ENCODE measurements around the gene SIGLEC15.

Gene SIGLEC15

DNA sequence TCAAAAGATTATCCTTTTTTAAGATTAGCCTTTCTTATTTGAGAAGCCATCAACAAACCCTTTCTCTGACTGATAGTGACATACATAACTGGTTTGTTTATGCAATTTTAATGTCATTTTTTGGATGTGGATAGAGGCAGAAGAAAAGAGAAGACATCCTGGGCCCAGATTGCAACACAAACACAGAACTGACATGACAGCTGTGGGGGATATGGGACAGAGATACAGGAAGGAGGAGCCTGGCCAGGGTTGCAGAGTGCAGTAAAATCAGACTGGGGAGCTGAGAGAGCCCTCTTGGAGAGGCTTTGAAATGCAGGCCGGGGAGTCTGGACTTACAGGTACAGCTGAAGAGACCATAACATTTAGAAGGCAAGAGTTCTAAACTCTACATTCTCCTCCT lies 65.1 kb downstream of the SIGLEC15 start:
- Histone ChIP-seq H3K36me3 (peaks cover 75% of the 10 kb centered on the region), H3K27me3 (no peaks in the 10 kb centered on the region)
- TF ChIP-seq Cebpa-rat (IDR thresholded peaks at IDR 0.05) = no peak

DNA sequence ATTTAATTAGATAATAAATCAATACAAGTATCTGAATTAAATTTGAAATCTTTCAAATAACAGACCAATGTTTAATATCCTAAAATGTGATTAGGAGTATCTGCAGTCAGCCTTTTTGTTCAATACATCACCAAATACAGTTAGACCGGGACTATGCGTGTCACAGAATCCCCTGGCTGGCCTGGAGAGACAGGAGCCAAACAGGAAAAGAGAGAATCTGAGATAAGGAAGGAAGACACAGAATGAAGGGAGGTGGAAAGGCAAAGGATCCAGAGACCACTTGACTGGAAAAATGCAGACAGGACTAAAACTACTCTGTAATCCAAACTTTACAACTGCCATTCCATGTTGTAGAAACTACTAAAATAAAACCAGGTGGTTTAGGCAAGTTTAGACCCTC lies 66.3 kb downstream of the SIGLEC15 start:
- Histone ChIP-seq H3K36me3 (peaks cover 82% of the 10 kb centered on the region), H3K4me1 (peaks cover 8% of the 10 kb centered on the region; the same call in 1 of the 2 replicates), H3K9ac (no peak overlapping the region), H4K20me1 (0 out of 2 replicates have a peak, but pooled peaks cover 7% of the 10 kb centered on the region), H3K4me2 (no peak overlapping the region), H3K9me3 (no peaks in the 10 kb centered on the region), H3K27ac (no peak overlapping the region), H3K27me3 (no peaks in the 10 kb centered on the region), H3K4me3 (no peak overlapping the region)
- no peak for TF ChIP-seq Cebpa-rat (IDR thresholded peaks at IDR 0.05)

More for the DNA sequence above, 65.1 kb downstream of the SIGLEC15 start:
- no peaks in the 10 kb centered on the region for H3K9me3 ChIP-seq
- no peak overlapping the region for H3K27ac ChIP-seq
- H3K4me3 ChIP-seq = no peak overlapping the region
- 0 out of 2 replicates have a peak, but pooled peaks cover 7% of the 10 kb centered on the region for H4K20me1 ChIP-seq
- no peak overlapping the region for H3K4me2 ChIP-seq
- H3K9ac ChIP-seq = no peak overlapping the region
- H3K4me1 ChIP-seq = peaks cover 8% of the 10 kb centered on the region; the same call in 1 of the 2 replicates

Data from BLaER1 (cell line).